NB4 (cell line): ENCODE data around the gene FOSL2.

Experiments used
- CTCF ChIP-seq: IDR thresholded peaks from one replicate; pipeline ENCODE4 v1.5.1; 2012; ENCODE audit warnings: low read depth, low read length
- POLR2A ChIP-seq: IDR thresholded peaks from 2 replicates; pipeline ENCODE4 v1.6.1; 2011; ENCODE audit warnings: mild to moderate bottlenecking; ENCODE audit not compliant: insufficient read length; ENCODE audit errors: extremely low read depth

DNA sequence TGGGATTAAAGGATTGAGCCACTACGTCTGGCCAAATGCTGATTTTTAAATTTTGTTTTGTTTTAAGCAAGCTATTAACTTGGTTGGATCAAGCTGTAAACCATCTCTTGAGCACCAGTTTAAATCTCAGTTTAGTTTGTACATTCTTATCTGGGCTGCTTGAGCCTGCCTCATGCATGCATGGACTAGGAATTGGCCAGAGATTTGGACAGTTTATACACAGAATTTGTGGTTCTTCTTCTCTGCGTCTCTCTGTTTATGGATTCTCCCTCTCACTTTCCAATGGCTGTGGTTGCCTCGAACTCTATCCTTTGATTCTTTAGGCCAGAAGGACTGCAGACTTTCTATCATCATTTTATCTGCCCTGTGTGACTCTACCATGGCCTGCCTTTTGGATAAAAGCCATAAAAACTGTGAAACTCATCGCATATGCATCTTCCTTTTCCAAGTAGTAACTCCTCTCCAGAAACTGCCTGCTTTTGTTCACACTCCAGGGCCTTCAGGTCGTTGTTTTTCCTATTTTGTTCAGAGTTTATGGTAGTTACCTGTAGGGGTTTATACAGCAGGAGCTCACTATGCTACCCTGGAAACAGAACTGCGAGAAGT is 70.7 kb downstream of the FOSL2 start:
- TF ChIP-seq CTCF (no peak), POLR2A (no peak)
